DLD1 (cell line): ENCODE measurements around the gene FGGY.

Experiments used
- in situ Hi-C: cut with HindIII; loops from 2 replicates; pipeline ENCODE4 v1.10.0; 2017; ENCODE audit warnings: low sequenced_read_pairs

The FGGY gene

DNA sequence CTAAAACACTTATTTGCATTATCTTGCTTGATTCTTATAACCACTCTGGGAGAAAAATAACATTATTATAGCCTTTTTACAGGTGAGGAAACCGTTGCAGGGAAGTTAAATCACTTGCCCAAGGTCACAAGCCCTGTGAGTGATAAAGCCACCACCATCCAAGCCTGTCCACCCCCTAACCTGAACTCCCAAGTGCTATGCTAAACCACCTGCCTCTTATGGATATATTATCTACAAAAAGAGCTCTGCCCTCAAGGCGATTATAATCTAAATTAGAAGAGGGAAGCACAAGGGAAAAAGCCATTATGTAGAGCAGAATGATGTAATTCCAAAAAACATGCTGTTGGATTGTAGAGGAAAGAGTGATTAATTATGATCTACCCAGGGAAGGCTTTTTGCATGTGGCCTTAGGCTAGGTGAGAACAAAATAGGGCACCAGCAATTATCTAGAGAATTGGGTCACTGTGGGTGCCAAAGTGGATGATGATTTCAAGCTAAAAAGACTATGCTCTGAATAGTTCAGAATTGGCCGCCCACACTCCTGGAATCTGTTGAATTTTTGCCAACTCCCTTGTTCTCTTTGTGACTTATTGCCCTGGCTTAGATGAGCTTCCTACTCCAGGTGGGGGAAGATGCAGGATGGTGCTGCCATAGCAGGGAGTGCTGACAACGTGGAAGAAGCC is 205.3 kb downstream of the FGGY start:
- in situ Hi-C loops = no loop called here

DNA sequence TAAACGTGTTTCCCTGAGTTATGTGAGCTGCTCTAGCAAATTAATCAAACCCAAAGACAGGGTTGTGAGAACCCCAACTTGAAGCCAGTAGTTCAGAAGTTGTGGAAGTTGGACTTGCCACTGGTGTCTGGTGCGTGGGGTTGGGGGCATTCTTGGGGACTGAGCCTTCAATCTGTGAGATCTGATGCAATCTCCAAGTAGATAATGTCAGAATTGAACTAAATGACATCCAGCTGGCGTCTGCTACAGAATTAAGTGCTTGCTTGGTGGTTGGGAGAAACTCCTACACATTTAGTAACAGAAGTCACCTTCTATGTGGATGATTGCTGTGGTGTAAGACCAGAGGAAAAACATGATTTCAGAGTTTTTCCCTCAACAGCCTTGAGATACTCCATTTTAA is 207.4 kb downstream of the FGGY start:
- in situ Hi-C loops = no loop called here

DNA sequence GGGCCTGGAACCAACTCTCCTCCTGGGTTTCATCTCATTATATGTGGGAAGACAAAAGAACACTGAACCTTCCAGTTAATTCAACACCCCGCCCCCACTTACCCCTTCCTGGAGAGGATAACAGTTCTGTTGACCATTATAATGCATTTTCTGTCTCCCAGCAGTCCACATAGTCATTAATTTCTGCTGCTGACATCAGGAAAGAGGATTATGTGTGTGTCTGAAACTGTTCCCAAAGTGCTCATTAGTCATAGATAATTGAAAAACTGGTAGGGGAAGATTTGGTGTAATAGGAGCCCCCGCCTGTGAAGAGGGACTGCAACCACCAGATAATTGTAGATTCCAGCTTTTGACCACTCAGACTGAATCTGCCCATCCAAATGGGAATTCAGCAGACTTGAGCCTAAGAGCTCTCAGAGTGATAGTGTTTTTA is 208.7 kb downstream of the FGGY start:
- in situ Hi-C loops = no loop called here

GRCh38 chr1:59506952-59507351 is 210.1 kb downstream of the FGGY start:
- in situ Hi-C loops = no loop called here

- in situ Hi-C loops = no loop called here
These were observed 212.5 kb downstream of the FGGY start for GRCh38 chr1:59509341-59509875.

DNA sequence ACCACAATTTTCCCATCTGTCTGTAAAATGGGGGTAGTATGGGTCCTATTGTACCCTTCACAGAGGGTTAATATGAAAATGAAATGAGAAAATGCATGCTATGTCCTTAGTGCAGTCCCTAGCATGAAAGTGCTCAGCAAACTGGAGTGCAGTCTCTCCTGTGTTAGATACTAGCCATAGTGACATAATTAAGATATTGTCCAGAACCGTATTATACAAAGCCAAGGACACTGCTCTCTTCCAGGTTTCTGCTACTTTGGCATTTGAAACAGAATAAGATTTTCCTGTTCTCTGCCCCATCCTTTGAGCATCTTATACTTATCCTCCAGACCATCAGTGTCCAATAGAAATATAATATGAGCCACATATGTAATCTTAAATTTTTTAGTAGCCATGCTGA is 213.4 kb downstream of the FGGY start:
- in situ Hi-C loops = no loop called here

DNA sequence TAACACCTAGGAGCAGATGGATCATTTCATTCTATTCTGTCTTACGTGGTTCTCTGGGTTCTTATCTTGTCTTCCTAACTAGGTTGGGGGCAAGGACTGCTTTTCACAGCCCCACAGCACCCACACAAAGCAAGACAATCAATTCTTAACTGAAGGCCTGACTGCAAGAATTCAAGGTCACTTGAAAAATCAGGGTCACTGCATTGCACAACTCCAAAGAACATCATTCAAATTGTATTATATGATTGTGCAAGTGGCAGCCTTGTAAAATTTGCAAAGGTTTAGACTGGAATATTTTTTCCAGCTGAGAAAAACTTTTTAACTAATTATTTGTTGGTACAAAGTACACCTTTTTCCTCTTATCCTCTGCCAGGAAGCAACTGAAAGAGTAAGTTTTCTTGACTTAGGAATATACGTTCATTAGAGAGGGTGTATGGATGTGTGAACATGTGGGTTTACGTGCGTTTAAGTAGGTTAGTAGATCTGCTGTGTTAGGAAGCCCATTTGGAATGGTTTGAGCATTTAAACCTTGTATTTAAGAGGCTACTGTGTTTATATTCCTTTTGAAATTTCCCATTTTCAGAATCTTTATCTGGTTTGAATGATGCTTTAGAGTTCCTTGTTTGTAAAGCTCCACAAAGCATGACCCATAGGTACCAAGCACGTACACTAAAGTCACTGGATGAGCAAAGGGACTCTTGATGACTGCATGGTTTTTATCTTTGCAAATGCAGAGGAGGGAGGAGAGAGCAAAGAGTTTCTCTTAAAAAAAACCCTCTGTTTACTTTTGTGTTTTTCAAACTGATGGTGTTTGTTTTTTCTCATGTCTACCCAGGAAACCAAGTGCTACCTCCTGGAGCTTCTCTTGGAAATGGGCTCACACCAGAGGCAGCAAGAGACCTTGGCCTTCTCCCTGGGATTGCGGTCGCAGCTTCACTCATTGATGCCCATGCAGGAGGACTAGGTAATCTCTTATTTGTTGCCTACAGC is 214.9 kb downstream of the FGGY start:
- in situ Hi-C loops = no loop called here

- in situ Hi-C loops = no loop called here
These were observed 215.8 kb downstream of the FGGY start for GRCh38 chr1:59512702-59513101.

DNA sequence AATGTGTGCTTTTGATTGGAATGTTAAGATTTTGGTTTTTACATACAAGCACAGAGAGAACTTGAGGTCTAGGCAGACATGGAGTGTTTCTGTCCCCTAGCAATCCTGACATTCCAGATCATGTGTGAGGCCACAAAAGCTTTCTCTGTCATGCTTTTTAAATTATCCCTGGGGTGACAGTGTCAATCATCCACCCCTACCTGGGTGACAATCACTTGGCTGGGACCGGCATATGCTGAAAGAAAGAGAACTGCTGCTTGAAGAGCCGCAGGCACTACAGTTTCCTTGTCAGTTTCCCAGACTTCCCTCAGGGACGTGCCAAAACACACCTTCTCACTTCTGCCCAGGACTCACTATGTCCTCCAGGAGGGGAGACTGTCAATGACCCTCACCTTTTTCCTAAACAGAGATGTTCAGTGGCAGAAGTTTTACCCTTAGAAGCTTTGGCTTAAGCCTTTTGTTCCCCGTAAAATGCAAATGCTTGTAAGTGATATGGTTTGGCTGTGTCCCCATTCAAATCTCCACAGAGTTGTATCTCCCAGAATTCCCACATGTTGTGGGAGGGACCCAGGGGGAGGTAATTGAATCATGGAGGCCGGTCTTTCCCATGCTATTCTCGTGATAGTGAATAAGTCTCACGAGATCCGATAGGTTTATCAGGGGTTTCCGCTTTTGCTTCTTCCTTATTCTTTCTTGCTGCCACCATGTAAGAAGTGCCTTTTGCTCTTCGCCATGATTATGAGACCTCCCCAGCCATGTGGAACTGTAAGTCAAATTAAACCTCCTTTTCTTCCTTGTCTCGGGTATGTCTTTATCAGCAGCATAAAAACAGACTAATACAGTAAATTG is 217.4 kb downstream of the FGGY start:
- in situ Hi-C loops = no loop called here

DNA sequence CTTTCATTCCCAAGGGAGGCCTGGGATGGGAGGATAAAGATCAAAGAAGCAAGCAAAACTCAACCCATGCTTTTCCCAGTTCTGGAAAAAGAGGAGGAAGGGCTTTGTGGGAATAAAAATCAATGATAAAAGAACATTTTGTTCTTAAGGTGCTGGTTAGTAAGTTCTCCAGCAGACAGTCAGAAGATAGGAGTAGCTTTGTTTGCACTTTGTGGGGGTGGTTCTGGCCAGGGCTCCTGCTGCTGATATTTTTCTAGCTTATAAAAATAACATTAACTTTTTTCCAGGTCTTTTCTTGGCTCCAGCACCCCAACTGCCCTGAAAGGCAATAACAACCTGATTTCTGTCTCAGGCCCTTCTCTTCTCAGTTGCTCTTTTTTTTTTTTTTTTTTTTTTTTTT is 220.0 kb downstream of the FGGY start:
- in situ Hi-C loops = no loop called here

DNA sequence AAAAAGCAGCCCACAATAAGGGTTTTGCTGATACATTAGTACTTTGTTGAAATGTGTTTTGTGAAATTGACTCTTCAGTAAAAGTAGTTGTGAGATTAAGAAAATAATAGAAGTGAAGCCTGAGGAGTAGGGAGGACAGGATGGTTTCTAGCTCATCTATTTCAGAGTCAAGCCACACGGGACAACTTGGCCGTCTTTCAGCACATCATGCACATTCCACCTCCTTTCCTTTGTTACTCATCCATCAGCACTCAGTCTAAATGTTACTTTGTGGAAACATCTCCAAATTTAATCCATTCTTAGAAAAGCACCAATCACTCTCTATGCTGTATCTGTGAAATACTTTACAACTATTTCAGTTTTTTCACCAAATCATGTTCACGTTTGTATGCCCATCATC is 223.3 kb downstream of the FGGY start:
- in situ Hi-C loops = no loop called here

GRCh38 chr1:59520827-59521418 is 224.0 kb downstream of the FGGY start:
- in situ Hi-C loops = no loop called here

DNA sequence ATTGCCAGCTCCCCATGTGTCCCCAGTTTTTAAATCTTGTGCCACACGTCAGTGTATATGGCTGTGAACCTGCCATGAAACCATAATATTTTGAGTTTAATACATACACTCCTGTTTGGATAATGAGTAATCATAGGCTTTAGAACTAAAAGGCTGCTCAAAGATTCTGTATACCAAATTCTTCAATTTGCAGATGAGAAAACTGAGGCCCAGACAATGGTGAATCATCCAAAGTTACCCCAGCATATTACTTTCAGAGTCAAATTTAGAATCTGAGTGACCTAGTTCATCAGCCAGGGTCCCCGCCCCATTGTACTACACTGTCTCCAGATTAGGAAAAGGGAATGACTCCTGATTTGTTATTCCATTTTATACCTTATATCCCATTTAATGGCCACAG is 224.6 kb downstream of the FGGY start:
- in situ Hi-C loops = no loop called here

GRCh38 chr1:59522925-59523505 is 226.1 kb downstream of the FGGY start:
- in situ Hi-C loops = no loop called here

DNA sequence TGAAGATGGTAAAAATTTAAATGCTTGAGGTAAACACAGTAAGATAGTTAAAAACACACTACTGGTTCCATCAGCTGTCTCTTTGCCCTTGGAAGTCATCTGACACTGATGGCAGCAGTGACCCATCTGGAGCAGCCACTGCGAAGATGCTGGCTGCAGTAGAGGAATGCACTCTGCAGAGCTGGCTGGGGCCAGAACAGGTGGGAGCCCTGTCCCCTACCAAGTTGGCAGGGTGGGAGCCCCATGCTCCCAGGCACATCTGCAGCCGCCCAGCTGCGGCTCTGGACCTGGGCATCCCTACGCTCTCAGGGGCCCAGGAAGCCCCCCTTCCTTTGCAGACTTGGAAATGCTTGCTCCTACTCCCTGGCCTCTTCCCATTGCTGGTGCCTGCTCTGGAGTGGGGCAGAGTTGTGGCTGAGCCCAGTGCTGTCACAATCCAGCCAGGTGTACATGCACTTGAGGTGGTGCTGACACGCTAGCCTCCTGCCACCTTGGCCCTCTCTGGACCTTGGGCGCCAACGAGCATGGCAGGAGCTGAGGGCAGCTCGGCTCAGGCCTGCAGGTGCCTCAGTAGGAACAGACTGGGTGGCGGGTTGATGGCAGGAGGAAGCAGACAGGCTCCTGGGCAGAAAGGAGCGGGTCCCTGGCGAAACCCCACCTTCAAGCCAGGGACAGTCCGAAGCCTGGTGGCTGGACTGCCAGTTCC is 227.0 kb downstream of the FGGY start:
- in situ Hi-C loops = no loop called here

DNA sequence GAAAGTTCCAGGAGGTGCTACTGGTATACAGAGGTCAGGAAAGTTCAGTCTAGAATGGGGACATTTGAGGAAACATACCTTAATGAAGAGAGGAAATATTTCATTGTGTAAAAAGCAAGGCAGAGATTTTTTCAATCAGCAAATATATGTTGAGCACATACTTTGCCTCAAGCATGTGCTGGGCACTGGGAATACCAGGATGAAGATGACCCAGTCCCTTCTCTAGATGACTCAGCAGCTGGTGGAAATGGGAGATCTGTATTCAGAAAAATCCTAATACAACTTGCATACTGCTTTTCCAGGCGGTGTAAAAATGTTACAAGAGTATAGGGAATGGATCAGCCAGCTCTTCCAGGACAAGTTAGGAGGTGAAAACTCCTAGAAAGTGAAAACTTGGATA is 229.3 kb downstream of the FGGY start:
- in situ Hi-C loops = no loop called here

DNA sequence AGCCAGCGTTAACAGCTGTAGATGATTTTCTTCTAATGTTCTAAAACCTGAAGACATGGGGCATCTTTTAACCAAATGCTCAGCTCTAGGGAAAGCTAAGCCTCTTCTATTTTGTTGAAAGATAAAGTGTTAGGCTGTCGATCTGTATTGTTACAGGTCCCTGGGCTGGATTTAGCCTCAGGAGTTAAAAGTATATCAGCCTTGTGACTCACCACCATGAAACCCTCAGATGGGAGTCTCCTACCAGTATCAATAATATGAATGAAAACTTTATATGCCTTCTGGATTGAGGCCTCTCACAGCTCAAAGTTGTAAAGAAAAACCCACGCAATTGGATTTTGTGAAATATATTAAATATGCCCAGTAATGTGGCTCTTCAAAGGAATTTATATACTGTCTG is 231.6 kb downstream of the FGGY start:
- in situ Hi-C loops = no loop called here

- in situ Hi-C loops = no loop called here
These were observed 232.0 kb downstream of the FGGY start for GRCh38 chr1:59528900-59529299.

GRCh38 chr1:59530119-59530518 is 233.2 kb downstream of the FGGY start:
- in situ Hi-C loops = no loop called here

GRCh38 chr1:59532102-59532501 is 235.2 kb downstream of the FGGY start:
- in situ Hi-C loops = no loop called here
